GM10248 (cell line): ENCODE measurements around the gene KRT26.
"Not testable (repeated sequence)": the region's sequence is repeated elsewhere in the genome, so short reads cannot be mapped to it uniquely, and the experiment has no call there.

Source experiments
- CTCF ChIA-PET: fragments of 300-600 bp; sonication (Branson Sonifier 250); formaldehyde crosslinking; extraction: SDS; loops from one replicate; lab custom pipeline; 2021; ENCODE audit warnings: antibody characterized with exemption; lab: Yijun Ruan, JAX
- POLR2A ChIA-PET: fragments of 350-650 bp; sonication (Branson Sonifier 250); formaldehyde crosslinking; extraction: SDS; loops from one replicate; lab custom pipeline; 2020; ENCODE audit warnings: antibody characterized with exemption; lab: Yijun Ruan, JAX
- DNase-seq: peaks from one replicate; pipeline ENCODE4 v3.0.0; 2012; ENCODE audit errors: extremely low spot score
- TF ChIP-seq, protein P1 (sequence below): IDR thresholded peaks from 2 replicates; pipeline ENCODE4 v1.5.1; 2012; ENCODE audit warnings: mild to moderate bottlenecking, low read depth; ENCODE audit errors: extremely low read depth, missing control alignments, control extremely low read depth

The KRT26 gene

GRCh38 chr17:40817103-40817682 is 45.2 kb upstream of the KRT26 start:
- DNase-seq: no peak
- TF ChIP-seq, protein P1, sequence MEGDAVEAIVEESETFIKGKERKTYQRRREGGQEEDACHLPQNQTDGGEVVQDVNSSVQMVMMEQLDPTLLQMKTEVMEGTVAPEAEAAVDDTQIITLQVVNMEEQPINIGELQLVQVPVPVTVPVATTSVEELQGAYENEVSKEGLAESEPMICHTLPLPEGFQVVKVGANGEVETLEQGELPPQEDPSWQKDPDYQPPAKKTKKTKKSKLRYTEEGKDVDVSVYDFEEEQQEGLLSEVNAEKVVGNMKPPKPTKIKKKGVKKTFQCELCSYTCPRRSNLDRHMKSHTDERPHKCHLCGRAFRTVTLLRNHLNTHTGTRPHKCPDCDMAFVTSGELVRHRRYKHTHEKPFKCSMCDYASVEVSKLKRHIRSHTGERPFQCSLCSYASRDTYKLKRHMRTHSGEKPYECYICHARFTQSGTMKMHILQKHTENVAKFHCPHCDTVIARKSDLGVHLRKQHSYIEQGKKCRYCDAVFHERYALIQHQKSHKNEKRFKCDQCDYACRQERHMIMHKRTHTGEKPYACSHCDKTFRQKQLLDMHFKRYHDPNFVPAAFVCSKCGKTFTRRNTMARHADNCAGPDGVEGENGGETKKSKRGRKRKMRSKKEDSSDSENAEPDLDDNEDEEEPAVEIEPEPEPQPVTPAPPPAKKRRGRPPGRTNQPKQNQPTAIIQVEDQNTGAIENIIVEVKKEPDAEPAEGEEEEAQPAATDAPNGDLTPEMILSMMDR: no peak
- CTCF ChIA-PET: interaction anchor here (1.4 kb wide), 1 partner anchor 846 kb away, joined by 4 read pairs; no protein-coding TSS in a partner anchor
- POLR2A ChIA-PET: interaction anchor here (0.9 kb wide), 1 partner anchor 877 kb away, joined by 3 read pairs; no protein-coding TSS in a partner anchor

DNA sequence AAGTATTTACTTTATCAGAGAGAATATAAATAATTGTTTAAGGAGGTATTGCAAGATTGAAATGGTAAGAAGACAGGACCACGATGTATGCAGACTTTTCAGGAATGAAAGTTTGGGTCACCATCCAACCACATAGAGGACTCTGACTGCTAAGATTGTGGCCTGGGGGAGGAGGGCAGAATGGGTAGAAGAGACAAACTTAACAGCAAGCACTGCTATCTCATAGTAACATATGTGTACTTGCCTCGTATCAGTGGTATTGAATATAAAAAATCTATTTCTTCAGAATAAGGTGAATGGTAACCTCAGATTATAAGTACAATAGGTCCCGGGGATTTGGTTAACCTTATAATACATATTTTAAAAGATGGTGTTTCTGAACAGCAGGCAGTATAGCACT is 44.6 kb upstream of the KRT26 start:
- ChIA-PET POLR2A (no interaction called here), CTCF (interaction anchor here (1.3 to 1.4 kb wide), 2 partner anchors 12 to 846 kb away, joined by 4 to 5 read pairs; no protein-coding TSS in a partner anchor)
- TF ChIP-seq, protein P1: no peak
- DNase-seq: no peak

DNA sequence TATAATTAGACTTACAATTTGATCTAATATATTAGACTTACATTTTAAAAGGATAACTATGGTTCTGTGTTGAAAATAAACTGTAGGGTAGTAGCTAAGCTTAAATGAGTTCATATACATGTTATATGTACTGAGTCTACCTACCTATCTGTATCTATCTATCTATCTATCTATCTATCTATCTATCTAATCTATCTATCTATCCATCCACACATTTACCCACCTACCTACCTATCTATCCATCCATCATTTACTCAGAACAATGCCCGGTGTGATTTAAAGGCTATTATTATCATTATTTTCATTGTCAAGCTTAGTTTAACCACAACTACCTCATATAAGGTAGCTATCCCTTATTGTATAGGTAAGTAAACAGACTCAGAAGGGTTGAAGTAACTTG is 43.4 kb upstream of the KRT26 start:
- TF ChIP-seq, protein P1: no peak
- DNase-seq: no peak
- POLR2A ChIA-PET: no interaction called here
- CTCF ChIA-PET: interaction anchor here (1.1 to 1.3 kb wide), 2 partner anchors 11 to 18 kb away, joined by 3 to 5 read pairs; no protein-coding TSS in a partner anchor

DNA sequence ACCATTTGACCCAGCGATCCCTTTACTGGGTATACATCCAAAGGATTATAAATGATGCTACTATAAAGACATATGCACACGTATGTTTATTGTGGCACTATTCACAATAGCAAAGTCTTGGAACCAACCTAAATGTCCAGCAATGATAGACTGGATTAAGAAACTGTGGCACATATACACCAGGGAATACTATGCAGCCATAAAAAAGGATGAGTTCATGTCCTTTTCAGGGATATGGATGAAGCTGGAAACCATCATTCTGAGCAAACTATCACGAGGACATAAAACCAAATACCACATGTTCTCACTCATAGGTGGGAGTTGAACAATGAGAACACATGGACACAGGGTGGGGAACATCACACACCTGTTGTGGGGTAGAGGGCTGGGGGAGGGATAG is 42.7 kb upstream of the KRT26 start:
- POLR2A ChIA-PET: not testable (repeated sequence)

DNA sequence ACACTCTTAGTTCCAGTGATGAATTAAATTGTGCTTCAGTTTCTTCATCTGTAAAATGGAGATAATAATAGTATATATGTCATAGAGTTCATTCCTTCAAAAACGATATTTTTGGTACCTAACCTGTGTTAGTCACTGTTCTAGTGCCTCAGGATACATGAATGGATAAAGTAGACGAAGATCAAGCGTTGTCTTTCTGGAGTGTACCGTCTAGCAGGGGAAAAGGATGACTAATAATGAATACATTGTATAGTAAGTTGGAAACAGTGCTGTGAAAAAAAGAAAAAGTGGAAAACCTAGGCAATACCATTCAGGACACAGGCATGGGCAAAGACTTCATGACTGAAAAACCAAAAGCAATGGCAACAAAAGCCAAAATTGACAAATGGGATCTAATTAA is 41.8 kb upstream of the KRT26 start:
- POLR2A ChIA-PET: no interaction called here
- TF ChIP-seq, protein P1: no peak
- CTCF ChIA-PET: no interaction called here
- DNase-seq: no peak

More for the DNA sequence above, 42.7 kb upstream of the KRT26 start:
- CTCF ChIA-PET, DNase-seq: not testable (repeated sequence)

- no peak for DNase-seq
- ChIA-PET POLR2A (no interaction called here), CTCF (interaction anchor here (1.4 kb wide), 1 partner anchor 10 kb away, joined by 3 read pairs; the partner anchor contains the start of gene KRT10)
- TF ChIP-seq, protein P1: no peak
These were observed 40.6 kb upstream of the KRT26 start for GRCh38 chr17:40812639-40813038.

- no peak for DNase-seq
- CTCF ChIA-PET: interaction anchor here (1.2 to 1.3 kb wide), 3 partner anchors 8 to 852 kb away, joined by 3 read pairs; no protein-coding TSS in a partner anchor
- POLR2A ChIA-PET: no interaction called here
- TF ChIP-seq, protein P1: no peak
These were observed 38.5 kb upstream of the KRT26 start for GRCh38 chr17:40810494-40810893.
